HepG2 (cell line): ENCODE results near the gene BRCA1. TPM values are rescaled to one million over a fixed set of nuclear protein-coding genes. Genes with fewer than 3 reads are reported as not detected.

Experiments
- BRD4 ChIP-seq: sonication (generic); formaldehyde crosslinking; IDR thresholded peaks from 2 replicates; pipeline ENCODE4 v1.4.0; 2020; ENCODE audit warnings: missing genetic modification reagents
- FOXJ3 ChIP-seq: sonication (generic); formaldehyde crosslinking; IDR thresholded peaks from 2 replicates; pipeline ENCODE4 v1.4.0; 2020; ENCODE audit warnings: missing genetic modification reagents, mild to moderate bottlenecking, borderline replicate concordance
- GABPB1 ChIP-seq: IDR thresholded peaks from 2 replicates; pipeline ENCODE4 v1.6.1; 2016; ENCODE audit warnings: mild to moderate bottlenecking, missing genetic modification reagents, moderate library complexity, missing compliant biosample characterization
- IKZF5 ChIP-seq: IDR thresholded peaks from 2 replicates; pipeline ENCODE4 v1.6.1; 2018; ENCODE audit warnings: missing genetic modification reagents, mild to moderate bottlenecking, missing compliant biosample characterization
- KDM5A ChIP-seq: fragments of 200-600 bp; sonication (generic); IDR thresholded peaks from 2 replicates; pipeline ENCODE4 v1.7.0; 2018; ENCODE audit warnings: antibody characterized with exemption, mild to moderate bottlenecking, low read length, borderline replicate concordance
- LCORL ChIP-seq, 2 experiments: fragments of 450-650 bp in 1 of 2; sonication (generic) in 1 of 2; formaldehyde crosslinking in 1 of 2; IDR thresholded peaks; 2 replicates each; pipeline versions ENCODE4 v1.5.0 to v1.6.1; 2017 to 2020; ENCODE audit warnings: antibody characterized with exemption in 1 of 2, missing genetic modification reagents in 1 of 2
- NFYB ChIP-seq: sonication (generic); formaldehyde crosslinking; IDR thresholded peaks from 2 replicates; pipeline ENCODE4 v1.4.0; 2020; ENCODE audit warnings: missing genetic modification reagents
- POLR2G ChIP-seq: fragments of 200-400 bp; formaldehyde crosslinking; IDR thresholded peaks from 2 replicates; pipeline ENCODE4 v1.6.1; 2018; ENCODE audit warnings: mild to moderate bottlenecking, low read depth, low read length, moderate library complexity
- SP1 ChIP-seq, 2 experiments: fragments of 450-650 bp in 1 of 2; sonication (generic) in 1 of 2; formaldehyde crosslinking in 1 of 2; IDR thresholded peaks; 2 replicates each; pipeline versions ENCODE4 v1.4.0 to v1.6.1; 2016 to 2020; ENCODE audit warnings: missing genetic modification reagents in 1 of 2
- SRSF9 ChIP-seq: fragments of 200-400 bp; formaldehyde crosslinking; IDR thresholded peaks from 2 replicates; pipeline ENCODE4 v1.6.1; 2018; ENCODE audit warnings: borderline replicate concordance, mild to moderate bottlenecking, low read depth, low read length; ENCODE audit not compliant: insufficient read depth, poor library complexity, severe bottlenecking
- TARDBP ChIP-seq: sonication (generic); formaldehyde crosslinking; IDR thresholded peaks from 2 replicates; pipeline ENCODE4 v1.8.0; 2022; ENCODE audit warnings: mild to moderate bottlenecking, missing genetic modification reagents
- ZMYM2 ChIP-seq: sonication (generic); formaldehyde crosslinking; IDR thresholded peaks from 2 replicates; pipeline ENCODE4 v1.8.0; 2022; ENCODE audit warnings: mild to moderate bottlenecking, missing genetic modification reagents
- ZNF503 ChIP-seq: sonication (generic); formaldehyde crosslinking; IDR thresholded peaks from 2 replicates; pipeline ENCODE4 v1.4.0; 2020; ENCODE audit warnings: missing genetic modification reagents
- ZNF543 ChIP-seq: sonication (generic); formaldehyde crosslinking; IDR thresholded peaks from 2 replicates; pipeline ENCODE4 v1.4.0; 2020; ENCODE audit warnings: mild to moderate bottlenecking, missing genetic modification reagents
- ZNF569 ChIP-seq: sonication (generic); formaldehyde crosslinking; IDR thresholded peaks from 2 replicates; pipeline ENCODE4 v1.5.0; 2020; ENCODE audit warnings: mild to moderate bottlenecking, missing genetic modification reagents, moderate library complexity, borderline replicate concordance
- ZNF629 ChIP-seq: sonication (generic); formaldehyde crosslinking; conservative IDR thresholded peaks from 2 replicates; pipeline ENCODE4 v1.5.0; 2020; ENCODE audit warnings: missing genetic modification reagents
- ZNF766 ChIP-seq: sonication (generic); formaldehyde crosslinking; IDR thresholded peaks from 2 replicates; pipeline ENCODE4 v1.5.0; 2020; ENCODE audit warnings: missing genetic modification reagents, borderline replicate concordance
- ZNF83 ChIP-seq: sonication (generic); formaldehyde crosslinking; IDR thresholded peaks from 2 replicates; pipeline ENCODE4 v1.4.0; 2020; ENCODE audit warnings: missing genetic modification reagents, mild to moderate bottlenecking, borderline replicate concordance
- polyA plus RNA-seq, 8 experiments: library from polyadenylated mRNA; depleted of rRNA in 3 of 8; stranded (reverse) in 7 of 8; unstranded in 1 of 8; fragments of >200 nt; fragmentation: Illumina TruSeq in 4 of 8; extraction: Trizol in 4 of 8; gene quantifications; 2 replicates each; pipeline versions ENCODE4 v1.2.1 to v1.2.3, GENCODE V29; 2011 to 2016; ENCODE audit warnings: low read depth in 4 of 8, missing spikeins in 1 of 8, mixed read lengths in 1 of 8; ENCODE audit not compliant: insufficient read depth in 1 of 8
- total RNA-seq, 5 experiments: library from RNA; depleted of rRNA; stranded (reverse); fragments of >200 nt; fragmentation: Illumina TruSeq; extraction: Trizol; gene quantifications; 2 replicates each; pipeline ENCODE4 v1.2.3, GENCODE V29; 2016; ENCODE audit warnings: low read depth in 1 of 5
- TF ChIP-seq, protein P1 (sequence below): sonication (generic); formaldehyde crosslinking; IDR thresholded peaks from 2 replicates; pipeline ENCODE4 v1.5.0; 2020; ENCODE audit warnings: missing genetic modification reagents
- TF ChIP-seq, protein P2 (sequence below): sonication (generic); formaldehyde crosslinking; IDR thresholded peaks from 2 replicates; pipeline ENCODE4 v1.8.0; 2022; ENCODE audit warnings: mild to moderate bottlenecking, missing genetic modification reagents, borderline replicate concordance
- TF ChIP-seq, protein P3 (sequence below): sonication (generic); formaldehyde crosslinking; IDR thresholded peaks from 2 replicates; pipeline ENCODE4 v1.5.0; 2020; ENCODE audit warnings: mild to moderate bottlenecking, missing genetic modification reagents

BRCA1 gene
- total and polyA plus RNA-seq, 2 of the 13 experiments (the other 11 are each of a cell fraction or from before 2014, with no cell fraction given): 13.3 to 37.5 TPM

DNA sequence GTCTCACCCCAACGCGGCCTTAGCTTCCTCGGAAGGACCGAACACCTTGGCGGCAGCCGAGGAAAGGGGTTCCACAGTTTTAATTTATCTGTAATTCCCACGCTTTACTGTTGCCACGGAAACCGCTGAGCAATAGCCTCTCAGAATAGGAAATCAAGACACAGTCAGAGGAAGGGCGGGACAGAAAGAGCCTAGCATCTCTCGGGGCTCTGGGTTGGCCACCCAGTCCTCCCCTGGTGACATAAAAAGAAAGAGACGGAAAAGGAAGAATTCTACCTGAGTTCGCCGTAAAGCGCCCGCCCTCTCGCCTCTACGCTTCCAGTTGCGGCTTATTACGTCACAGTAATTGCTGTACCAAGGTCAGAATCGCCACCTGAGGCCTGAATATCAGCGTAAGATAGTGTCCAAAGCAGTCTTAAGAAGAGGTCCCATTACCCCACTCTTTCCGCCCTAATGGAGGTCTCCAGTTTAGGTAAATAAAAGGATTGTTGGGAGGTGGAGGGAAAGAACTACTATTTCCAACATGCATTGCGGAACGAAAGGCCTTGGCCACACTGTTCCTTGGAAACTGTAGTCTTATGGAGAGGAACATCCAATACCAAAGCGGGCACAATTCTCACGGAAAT is 45.1 kb upstream of the BRCA1 start (continued):
- TF ChIP-seq ZNF83: no peak
- TF ChIP-seq ZNF569 (CRISPR knock-in tag): peak; percentile 70; the same call in 1 of the 2 replicates
- TF ChIP-seq ZNF543 (CRISPR knock-in tag): no peak
- peak; percentile 19 for TF ChIP-seq POLR2G
- TF ChIP-seq ZMYM2 (CRISPR knock-in tag): no peak
- 0 out of 2 replicates have a peak, but pooled peaks have one; percentile 34 for TF ChIP-seq BRD4 (CRISPR knock-in tag)
- peak; percentile 6; the same call in 1 of the 2 replicates for TF ChIP-seq ZNF503 (CRISPR knock-in tag)
- TF ChIP-seq, protein P1, sequence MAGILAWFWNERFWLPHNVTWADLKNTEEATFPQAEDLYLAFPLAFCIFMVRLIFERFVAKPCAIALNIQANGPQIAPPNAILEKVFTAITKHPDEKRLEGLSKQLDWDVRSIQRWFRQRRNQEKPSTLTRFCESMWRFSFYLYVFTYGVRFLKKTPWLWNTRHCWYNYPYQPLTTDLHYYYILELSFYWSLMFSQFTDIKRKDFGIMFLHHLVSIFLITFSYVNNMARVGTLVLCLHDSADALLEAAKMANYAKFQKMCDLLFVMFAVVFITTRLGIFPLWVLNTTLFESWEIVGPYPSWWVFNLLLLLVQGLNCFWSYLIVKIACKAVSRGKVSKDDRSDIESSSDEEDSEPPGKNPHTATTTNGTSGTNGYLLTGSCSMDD (CRISPR knock-in tag): no peak
- TF ChIP-seq SRSF9: no peak
- TF ChIP-seq GABPB1 (CRISPR knock-in tag): peak; percentile 77
- TF ChIP-seq NFYB: peak; percentile 85
- TF ChIP-seq TARDBP (CRISPR knock-in tag): peak; percentile 53; the same call in 1 of the 2 replicates
- TF ChIP-seq FOXJ3 (CRISPR knock-in tag): peak; percentile 56
- no peak for TF ChIP-seq SP1 (IDR thresholded peaks at IDR 0.05)
- TF ChIP-seq SP1 (CRISPR knock-in tag; IDR thresholded peaks at IDR 0.05): peak; percentile 76; the same call in 1 of the 2 replicates
- no peak; the same call in 1 of the 2 replicates for TF ChIP-seq ZNF629 (CRISPR knock-in tag)
- TF ChIP-seq, protein P2, sequence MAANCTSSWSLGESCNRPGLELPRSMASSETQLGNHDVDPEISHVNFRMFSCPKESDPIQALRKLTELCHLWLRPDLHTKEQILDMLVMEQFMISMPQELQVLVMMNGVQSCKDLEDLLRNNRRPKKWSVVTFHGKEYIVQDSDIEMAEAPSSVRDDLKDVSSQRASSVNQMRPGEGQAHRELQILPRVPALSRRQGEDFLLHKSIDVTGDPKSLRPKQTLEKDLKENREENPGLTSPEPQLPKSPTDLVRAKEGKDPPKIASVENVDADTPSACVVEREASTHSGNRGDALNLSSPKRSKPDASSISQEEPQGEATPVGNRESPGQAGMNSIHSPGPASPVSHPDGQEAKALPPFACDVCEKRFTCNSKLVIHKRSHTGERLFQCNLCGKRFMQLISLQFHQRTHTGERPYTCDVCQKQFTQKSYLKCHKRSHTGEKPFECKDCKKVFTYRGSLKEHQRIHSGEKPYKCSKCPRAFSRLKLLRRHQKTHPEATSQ: peak; percentile 80; the same call in 1 of the 2 replicates
- peak; percentile 89 for TF ChIP-seq KDM5A
- TF ChIP-seq LCORL (IDR thresholded peaks at IDR 0.05): no peak
- TF ChIP-seq LCORL (CRISPR knock-in tag; IDR thresholded peaks at IDR 0.05): no peak
- no peak; the same call in 1 of the 2 replicates for TF ChIP-seq IKZF5 (CRISPR knock-in tag)
- TF ChIP-seq, protein P3, sequence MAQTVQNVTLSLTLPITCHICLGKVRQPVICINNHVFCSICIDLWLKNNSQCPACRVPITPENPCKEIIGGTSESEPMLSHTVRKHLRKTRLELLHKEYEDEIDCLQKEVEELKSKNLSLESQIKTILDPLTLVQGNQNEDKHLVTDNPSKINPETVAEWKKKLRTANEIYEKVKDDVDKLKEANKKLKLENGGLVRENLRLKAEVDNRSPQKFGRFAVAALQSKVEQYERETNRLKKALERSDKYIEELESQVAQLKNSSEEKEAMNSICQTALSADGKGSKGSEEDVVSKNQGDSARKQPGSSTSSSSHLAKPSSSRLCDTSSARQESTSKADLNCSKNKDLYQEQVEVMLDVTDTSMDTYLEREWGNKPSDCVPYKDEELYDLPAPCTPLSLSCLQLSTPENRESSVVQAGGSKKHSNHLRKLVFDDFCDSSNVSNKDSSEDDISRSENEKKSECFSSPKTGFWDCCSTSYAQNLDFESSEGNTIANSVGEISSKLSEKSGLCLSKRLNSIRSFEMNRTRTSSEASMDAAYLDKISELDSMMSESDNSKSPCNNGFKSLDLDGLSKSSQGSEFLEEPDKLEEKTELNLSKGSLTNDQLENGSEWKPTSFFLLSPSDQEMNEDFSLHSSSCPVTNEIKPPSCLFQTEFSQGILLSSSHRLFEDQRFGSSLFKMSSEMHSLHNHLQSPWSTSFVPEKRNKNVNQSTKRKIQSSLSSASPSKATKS (CRISPR knock-in tag): no peak
- no peak for TF ChIP-seq ZNF766
